MM.1S (cell line): Measurements from ENCODE around the gene BACE2.

ENCODE experiments used
- CTCF ChIP-seq: fragments of 300-600 bp; sonication (generic); IDR thresholded peaks from 2 replicates; pipeline ENCODE4 v1.5.1; 2016; ENCODE audit warnings: antibody characterized with exemption, low read length, mixed read lengths
- EZH2 ChIP-seq: fragments of 300-600 bp; sonication (generic); optimal IDR thresholded peaks from 2 replicates; pipeline ENCODE3; 2017; ENCODE audit warnings: low read depth, mild to moderate bottlenecking, antibody characterized with exemption, low read length, mixed read lengths
- EZH2phosphoT487 ChIP-seq: fragments of 300-600 bp; sonication (generic); IDR thresholded peaks from 2 replicates; pipeline ENCODE4 v1.6.1; 2018; ENCODE audit warnings: antibody characterized with exemption, low read length

- TF ChIP-seq CTCF (no peak), EZH2 (no peak), EZH2phosphoT487 (no peak)
Observed at GRCh38 chr21:41169701-41170100, 1.7 kb downstream of the BACE2 start.
